HL-60/S4 (cell line): Measurements from ENCODE around the gene PTPN20.

Experiments used
- in situ Hi-C: fragments of 300-500 bp; cut with MboI; formaldehyde crosslinking; loops from 2 replicates; pipeline ENCODE4 v1.14.3; 2022; ENCODE audit warnings: low sequenced_read_pairs

Gene PTPN20

GRCh38 chr10:47046321-47047126, 135.3 kb downstream of the PTPN20 start:
- in situ Hi-C loops: no loop called here

DNA sequence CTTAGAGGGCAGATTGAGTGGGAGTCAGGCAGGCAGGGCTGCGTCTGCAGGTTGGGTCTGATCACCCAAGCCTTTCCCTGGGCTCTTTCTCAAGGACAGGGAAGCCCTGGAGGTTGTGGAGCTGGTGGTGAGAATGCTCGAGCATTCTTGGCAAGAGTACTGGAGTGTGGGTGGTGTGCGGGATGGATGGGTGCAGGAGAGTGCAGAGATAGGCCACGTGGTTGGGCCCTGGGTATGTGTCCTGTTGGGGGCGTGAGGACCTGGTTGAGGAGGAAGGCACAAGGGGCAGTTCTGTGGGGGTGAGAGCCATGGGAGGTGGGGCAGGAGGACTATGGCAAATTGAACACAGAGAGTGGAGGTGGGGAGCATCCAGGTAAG, 135.9 kb downstream of the PTPN20 start:
- in situ Hi-C loops: no loop called here

- in situ Hi-C loops: no loop called here
Observed at GRCh38 chr10:47047577-47048525, 136.6 kb downstream of the PTPN20 start.

DNA sequence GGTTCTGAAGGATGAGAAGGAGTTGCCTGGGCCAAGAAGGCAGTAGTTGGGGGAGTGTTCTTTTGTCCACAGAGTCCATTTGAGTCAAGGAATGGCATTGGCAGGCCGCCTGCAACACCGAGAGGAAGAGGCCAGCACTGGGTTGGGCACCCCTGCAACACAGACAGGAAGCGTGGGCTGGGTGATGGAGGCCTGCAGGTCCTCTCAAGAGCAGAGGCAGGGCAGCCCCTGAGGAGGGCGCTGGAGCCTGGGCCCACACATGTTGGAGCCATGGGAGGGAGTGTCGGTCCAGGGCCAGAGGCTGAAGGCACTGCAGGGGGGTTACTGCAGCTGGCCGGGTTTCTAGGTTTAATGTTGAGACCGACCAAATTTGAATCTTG, 137.3 kb downstream of the PTPN20 start:
- in situ Hi-C loops: no loop called here

DNA sequence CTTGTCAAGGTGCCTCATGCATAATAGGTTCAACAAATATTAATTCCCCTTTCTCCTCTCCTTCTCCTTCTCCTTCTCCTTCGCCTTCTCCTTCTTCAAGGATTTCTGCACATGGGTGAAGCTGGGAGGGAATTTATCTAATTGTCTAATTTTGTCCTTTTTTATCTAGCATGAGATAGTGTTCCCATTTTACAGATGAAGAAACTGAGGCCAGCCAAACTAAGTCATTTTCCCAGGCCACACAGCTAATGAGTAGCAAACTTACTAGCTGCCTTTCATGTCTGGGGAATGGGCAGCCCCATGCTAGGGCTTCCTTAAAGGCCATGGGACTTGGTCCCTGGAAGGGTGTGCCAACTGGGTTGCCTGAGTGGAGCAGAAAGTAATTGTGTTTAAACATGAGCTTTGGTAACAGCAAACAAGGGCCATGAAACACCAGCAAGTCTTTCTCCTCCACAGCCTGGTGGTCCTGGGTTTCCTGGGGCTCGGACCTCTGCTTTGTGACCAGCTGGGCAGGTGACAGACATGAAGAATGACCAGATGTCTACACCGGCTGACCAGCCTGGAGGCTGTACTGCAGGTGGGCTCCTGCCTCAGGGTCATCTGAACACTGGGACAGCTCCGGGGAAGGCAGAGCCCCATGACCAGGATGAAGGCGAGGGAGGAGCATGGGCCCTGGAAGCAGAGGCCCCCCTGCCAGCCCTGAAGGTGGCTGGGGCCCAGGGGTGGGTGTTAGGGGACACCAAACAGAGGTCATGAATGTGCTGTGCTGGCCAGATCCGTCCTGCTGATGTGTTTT, 138.0 kb downstream of the PTPN20 start:
- in situ Hi-C loops: no loop called here

- in situ Hi-C loops: loop anchor here (5.0 kb wide), 1 partner anchor 262 kb away; no protein-coding TSS in a partner anchor
Observed at GRCh38 chr10:47049906-47050305, 138.7 kb downstream of the PTPN20 start.

DNA sequence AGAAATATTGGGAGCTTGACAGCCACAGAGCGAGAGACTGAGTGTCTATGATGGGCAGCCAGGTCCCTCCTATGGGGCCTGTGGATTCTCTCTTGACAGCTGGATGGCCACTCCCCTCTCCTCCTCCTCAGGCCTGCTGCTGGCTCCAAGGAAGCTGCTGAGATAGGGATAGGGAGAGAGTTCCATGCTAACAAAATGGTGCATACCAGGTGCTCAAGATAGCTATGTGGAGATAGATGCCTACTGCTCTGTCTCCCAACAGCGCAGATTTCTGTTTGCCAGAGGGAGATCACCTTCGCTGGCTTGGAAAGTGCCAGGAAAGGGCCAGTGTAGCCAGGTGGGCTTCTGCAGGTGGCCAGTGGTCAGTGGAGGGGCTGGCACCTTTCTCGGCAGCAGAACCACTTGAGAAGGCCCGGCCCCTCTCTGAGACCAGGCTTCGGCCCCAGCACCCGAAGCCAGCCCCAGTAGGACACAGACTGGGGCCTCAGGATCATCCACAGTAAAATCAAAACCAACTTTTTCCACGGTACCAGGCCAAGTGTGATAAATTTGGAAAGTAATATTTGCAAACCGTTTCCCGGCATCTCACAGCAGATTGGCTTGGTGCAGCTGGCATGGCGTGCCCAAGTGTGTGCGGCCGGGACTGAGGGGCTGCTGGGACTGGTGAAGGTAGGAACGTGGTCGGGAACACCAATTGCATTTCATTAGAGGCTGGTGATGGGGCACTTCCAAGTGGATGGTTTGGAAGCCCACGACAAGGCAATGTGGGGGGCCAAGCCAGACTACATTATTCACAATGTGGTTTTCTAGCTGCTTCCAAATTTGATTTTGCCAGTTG, 139.6 kb downstream of the PTPN20 start:
- in situ Hi-C loops: loop anchor here (5.0 kb wide), 1 partner anchor 261 kb away; no protein-coding TSS in a partner anchor

DNA sequence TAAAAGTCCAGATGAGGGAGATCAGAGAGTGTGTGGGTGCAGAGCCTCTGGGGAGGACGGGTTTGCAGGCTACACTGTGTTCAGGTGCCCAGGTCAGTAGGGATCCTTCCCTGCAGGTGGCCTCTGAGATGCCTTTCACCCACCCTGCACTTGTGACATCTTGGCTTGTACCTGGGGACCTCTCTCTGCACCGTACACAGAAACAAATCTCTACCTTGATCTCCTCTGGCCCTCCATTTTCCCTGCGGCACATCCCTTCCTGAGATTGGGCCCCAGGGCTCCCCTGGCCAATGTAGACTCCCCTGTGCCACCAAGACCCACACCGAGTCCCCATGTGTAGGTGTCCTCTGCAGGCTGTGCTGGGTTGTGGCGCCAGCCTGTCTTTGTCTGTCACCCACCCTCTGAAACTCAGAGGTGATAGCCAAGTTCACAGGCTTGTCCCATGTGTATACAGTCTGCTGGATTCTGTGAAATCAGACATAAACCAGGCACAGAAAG, 140.6 kb downstream of the PTPN20 start:
- in situ Hi-C loops: loop anchor here (5.0 kb wide), 1 partner anchor 261 kb away; no protein-coding TSS in a partner anchor
